BJ (cell line): ENCODE results near the gene LRRC41. TPM values are rescaled to one million over a fixed set of nuclear protein-coding genes. Genes with fewer than 3 reads are reported as not detected.
A peak's percentile ranks its signal among the peaks of the same experiment; 100 is the strongest.

Source experiments
- CTCF ChIA-PET: fragments of 350-600 bp; formaldehyde crosslinking; extraction: SDS; loops from one replicate; lab custom pipeline; 2021; ENCODE audit warnings: antibody characterized with exemption, inconsistent platforms; lab: Yijun Ruan, JAX
- POLR2A ChIA-PET: fragments of 300-600 bp; sonication (Branson Sonifier 250); formaldehyde crosslinking; extraction: SDS; loops from one replicate; lab custom pipeline; 2021; ENCODE audit warnings: antibody characterized with exemption; lab: Charles Lee
- DNase-seq: peaks from one replicate; pipeline ENCODE4 v3.0.0-alpha.2; 2011; ENCODE audit warnings: low read depth
- H3K27me3 ChIP-seq: 2 replicates; pipeline ENCODE4 v1.6.0; 2011; ENCODE audit warnings: low read length; ENCODE audit not compliant: control insufficient read depth, insufficient read depth
- H3K36me3 ChIP-seq: 2 replicates; pipeline ENCODE4 v1.5.1; 2011; ENCODE audit warnings: low read length; ENCODE audit not compliant: control insufficient read depth, insufficient read depth
- H3K4me3 ChIP-seq: 2 replicates; pipeline ENCODE4 v1.5.1; 2011; ENCODE audit warnings: low read depth, mild to moderate bottlenecking, control low read depth, low read length
- CTCF ChIP-seq: IDR thresholded peaks from 2 replicates; pipeline ENCODE4 v1.5.1; 2011; ENCODE audit warnings: low read depth, mild to moderate bottlenecking, control low read depth, inconsistent platforms, low read length, moderate library complexity; ENCODE audit not compliant: insufficient read depth
- polyA plus RNA-seq: library from polyadenylated mRNA; depleted of rRNA; stranded (reverse); fragments of >200 nt; gene quantifications from 2 replicates; pipeline ENCODE4 v1.2.3, GENCODE V29; 2011

LRRC41 gene
- polyA plus RNA-seq, 1 experiment = 101 TPM

GRCh38 chr1:46300673-46301405 lies 2.6 kb downstream of the LRRC41 start:
- no peak for TF ChIP-seq CTCF
- Histone ChIP-seq H3K36me3 (peaks cover 9% of the 10 kb centered on the region), H3K27me3 (no peaks in the 10 kb centered on the region), H3K4me3 (peak overlapping the region; percentile 92)
- ChIA-PET POLR2A (no interaction called here), CTCF (interaction anchor here (0.9 to 1.2 kb wide), 2 partner anchors 26 to 47 kb away, joined by 4 read pairs; no protein-coding TSS in a partner anchor)
- DNase-seq = no peak

DNA sequence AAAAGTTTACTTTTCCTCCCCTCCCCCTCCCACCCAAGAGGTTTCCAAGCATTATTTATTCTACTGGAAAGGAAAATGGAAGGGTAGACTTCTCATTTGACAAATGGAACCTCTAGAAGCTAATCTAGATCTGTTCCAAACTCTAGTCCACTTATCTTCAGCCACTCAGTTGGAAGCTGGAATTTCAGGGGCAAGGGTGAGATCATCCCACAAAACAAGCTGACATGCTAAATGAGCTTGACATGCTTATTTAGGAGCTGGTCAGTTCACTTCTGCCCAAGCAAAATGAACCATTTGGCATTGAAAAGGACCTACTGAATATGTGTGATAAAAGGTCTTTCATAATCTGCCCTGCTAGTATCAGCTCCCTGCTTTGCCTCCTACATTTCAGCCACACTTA lies 5.0 kb downstream of the LRRC41 start:
- Histone ChIP-seq H3K36me3 (peaks cover 11% of the 10 kb centered on the region), H3K27me3 (no peaks in the 10 kb centered on the region), H3K4me3 (no peak overlapping the region)
- TF ChIP-seq CTCF = no peak
- ChIA-PET POLR2A (no interaction called here), CTCF (interaction anchor here (0.7 kb wide), 1 partner anchor 13 kb away, joined by 3 read pairs; no protein-coding TSS in a partner anchor)
- DNase-seq = no peak

- DNase-seq = no peak
- Histone ChIP-seq H3K27me3 (no peaks in the 10 kb centered on the region), H3K36me3 (peaks cover 12% of the 10 kb centered on the region), H3K4me3 (no peak overlapping the region)
- TF ChIP-seq CTCF = no peak
- CTCF ChIA-PET = interaction anchor here (1.3 kb wide), 1 partner anchor 10 kb away, joined by 3 read pairs; no protein-coding TSS in a partner anchor
- POLR2A ChIA-PET = no interaction called here
Observed at GRCh38 chr1:46295306-46295705, 8.1 kb downstream of the LRRC41 start.

DNA sequence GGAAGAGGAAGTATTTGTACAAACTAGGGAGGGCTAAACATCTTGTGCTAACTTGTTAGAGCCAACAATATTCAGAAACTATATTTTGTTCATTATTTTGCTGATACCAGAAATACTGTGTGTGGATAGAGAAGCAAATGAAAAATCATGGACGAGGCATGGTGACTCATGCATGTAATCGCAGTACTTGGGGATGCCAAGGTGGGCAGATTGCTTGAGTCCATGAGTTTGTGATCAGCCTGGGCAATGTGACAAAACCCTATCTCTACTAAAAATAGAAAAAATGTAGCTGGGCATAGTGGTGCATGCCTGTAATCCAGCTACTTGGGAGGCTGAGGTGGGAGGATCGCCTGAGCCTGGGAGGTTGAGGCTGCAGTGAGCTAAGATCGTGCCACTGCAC lies 13.4 kb downstream of the LRRC41 start:
- CTCF ChIA-PET = no interaction called here
- no peak for TF ChIP-seq CTCF
- Histone ChIP-seq H3K27me3 (no peaks in the 10 kb centered on the region), H3K4me3 (no peak overlapping the region), H3K36me3 (peaks cover 18% of the 10 kb centered on the region)
- POLR2A ChIA-PET = no interaction called here
- no peak for DNase-seq

GRCh38 chr1:46289134-46289494 lies 14.3 kb downstream of the LRRC41 start:
- ChIA-PET POLR2A (no interaction called here), CTCF (interaction anchor here (1.0 kb wide), 1 partner anchor 65 kb away, joined by 3 read pairs; no protein-coding TSS in a partner anchor)
- Histone ChIP-seq H3K27me3 (no peaks in the 10 kb centered on the region), H3K4me3 (no peak overlapping the region), H3K36me3 (peaks cover 22% of the 10 kb centered on the region)
- DNase-seq = no peak
- no peak for TF ChIP-seq CTCF
